Measurements from ENCODE around the gene TKFC.

- TF ChIP-seq CTCF (IDR thresholded peaks at IDR 0.05; ENCODE audit: low read depth, low read length, missing input control) (no peak), RAD21 (IDR thresholded peaks at IDR 0.05) (no peak), TAF1 (conservative IDR thresholded peaks at IDR 0.05) (no peak), YY1 (IDR thresholded peaks at IDR 0.05) (no peak), FOXA2 (IDR thresholded peaks at IDR 0.05) (no peak), HNF4A (conservative IDR thresholded peaks at IDR 0.05) (no peak), ATF3 (IDR thresholded peaks at IDR 0.05) (no peak), ZBTB33 (IDR thresholded peaks at IDR 0.05) (no peak)
Measured at GRCh38 chr11:61392981-61393595, 60.1 kb downstream of the TKFC start.
